H9 (cell line): Measurements from ENCODE around the gene CSRNP3. TPM values are rescaled to one million over a fixed set of nuclear protein-coding genes. Genes with fewer than 3 reads are reported as not detected.

Experiments used
- DNase-seq: peaks from one replicate; pipeline ENCODE4 v3.0.0-alpha.2; 2017
- H2AFZ ChIP-seq: one replicate; pipeline ENCODE4 v1.6.1; 2013; ENCODE audit warnings: mild to moderate bottlenecking, low read length, control low read depth, moderate library complexity
- H2AK5ac ChIP-seq: 2 replicates; pipeline ENCODE4 v1.6.1; 2013; ENCODE audit warnings: low read length, control low read depth, mixed read lengths; ENCODE audit not compliant: insufficient read length
- H2BK120ac ChIP-seq: one replicate; pipeline ENCODE4 v1.6.1; 2013; ENCODE audit warnings: low read depth, mild to moderate bottlenecking, low read length, control low read depth, inconsistent platforms; ENCODE audit not compliant: poor library complexity, severe bottlenecking
- H2BK12ac ChIP-seq: 2 replicates; pipeline ENCODE4 v1.6.1; 2013; ENCODE audit warnings: low read length, control low read depth, mixed read lengths, low read depth; ENCODE audit not compliant: insufficient read length
- H2BK15ac ChIP-seq: 2 replicates; pipeline ENCODE4 v1.6.1; 2013; ENCODE audit warnings: low read depth, low read length, control low read depth
- H2BK20ac ChIP-seq: one replicate; pipeline ENCODE4 v1.6.1; 2013; ENCODE audit warnings: low read depth, mild to moderate bottlenecking, low read length, control low read depth, inconsistent platforms; ENCODE audit not compliant: poor library complexity, severe bottlenecking
- H2BK5ac ChIP-seq: 2 replicates; pipeline ENCODE4 v1.6.1; 2013; ENCODE audit warnings: low read length, control low read depth, mixed read lengths; ENCODE audit not compliant: insufficient read length
- H3K14ac ChIP-seq: 2 replicates; pipeline ENCODE4 v1.6.1; 2013; ENCODE audit warnings: low read length, control low read depth; ENCODE audit not compliant: insufficient read depth
- H3K18ac ChIP-seq: 2 replicates; pipeline ENCODE4 v1.6.1; 2013; ENCODE audit warnings: low read depth, mild to moderate bottlenecking, mixed read lengths, low read length, control low read depth; ENCODE audit not compliant: insufficient read length
- H3K23ac ChIP-seq: 2 replicates; pipeline ENCODE4 v1.6.1; 2013; ENCODE audit warnings: low read length, control low read depth, mixed read lengths, low read depth; ENCODE audit not compliant: insufficient read length
- H3K23me2 ChIP-seq: 2 replicates; pipeline ENCODE4 v1.6.1; 2013; ENCODE audit warnings: low read depth, mild to moderate bottlenecking, mixed read lengths, low read length, control low read depth; ENCODE audit not compliant: insufficient read length, poor library complexity, severe bottlenecking
- H3K27ac ChIP-seq: 2 replicates; pipeline ENCODE4 v1.5.1; 2013; ENCODE audit warnings: low read length, control low read depth, mixed read lengths, low read depth; ENCODE audit not compliant: insufficient read length
- H3K27me3 ChIP-seq: 2 replicates; pipeline ENCODE4 v1.6.1; 2013; ENCODE audit warnings: low read length, control low read depth, inconsistent platforms; ENCODE audit not compliant: insufficient read depth
- H3K4ac ChIP-seq: 2 replicates; pipeline ENCODE4 v1.6.1; 2013; ENCODE audit warnings: low read depth, mild to moderate bottlenecking, control low read depth, inconsistent platforms, low read length, moderate library complexity
- H3K4me1 ChIP-seq: 2 replicates; pipeline ENCODE4 v1.6.1; 2013; ENCODE audit warnings: low read length, control low read depth, inconsistent platforms; ENCODE audit not compliant: insufficient read depth
- H3K4me2 ChIP-seq: 2 replicates; pipeline ENCODE4 v1.6.1; 2013; ENCODE audit warnings: low read length, control low read depth, mixed read lengths; ENCODE audit not compliant: insufficient read length, insufficient read depth
- H3K56ac ChIP-seq: 2 replicates; pipeline ENCODE4 v1.6.1; 2013; ENCODE audit warnings: low read depth, mild to moderate bottlenecking, mixed read lengths, low read length, control low read depth; ENCODE audit not compliant: insufficient read length
- H3K79me1 ChIP-seq: 2 replicates; pipeline ENCODE4 v1.6.1; 2013; ENCODE audit warnings: low read depth, mild to moderate bottlenecking, moderate library complexity, low read length, control low read depth, inconsistent platforms; ENCODE audit not compliant: insufficient read depth, poor library complexity, severe bottlenecking
- H3K79me2 ChIP-seq: 2 replicates; pipeline ENCODE4 v1.6.1; 2013; ENCODE audit warnings: low read length, control low read depth, inconsistent platforms; ENCODE audit not compliant: insufficient read depth
- H3K9ac ChIP-seq: 2 replicates; pipeline ENCODE4 v1.6.1; 2013; ENCODE audit warnings: low read length, control low read depth, mixed read lengths; ENCODE audit not compliant: insufficient read length; ENCODE audit errors: extremely low read depth
- H3K9me3 ChIP-seq: one replicate; pipeline ENCODE4 v1.6.1; 2013; ENCODE audit warnings: low read depth, low read length, inconsistent platforms; ENCODE audit not compliant: control insufficient read depth
- H3T11ph ChIP-seq: one replicate; pipeline ENCODE4 v1.6.1; 2013; ENCODE audit warnings: mild to moderate bottlenecking, low read length, control low read depth, inconsistent platforms
- H4K20me1 ChIP-seq: one replicate; pipeline ENCODE4 v1.6.1; 2013; ENCODE audit not compliant: control insufficient read depth, insufficient read length, insufficient read depth
- H4K5ac ChIP-seq: 2 replicates; pipeline ENCODE4 v1.6.1; 2013; ENCODE audit warnings: low read depth, mild to moderate bottlenecking, mixed read lengths, low read length, control low read depth; ENCODE audit not compliant: insufficient read length
- H4K8ac ChIP-seq: replicated peaks from 2 replicates; pipeline ENCODE4 v1.6.1; 2013; ENCODE audit warnings: low read length, control low read depth, mixed read lengths, low read depth; ENCODE audit not compliant: insufficient read length
- H4K91ac ChIP-seq: 2 replicates; pipeline ENCODE4 v1.6.1; 2013; ENCODE audit warnings: low read depth, mild to moderate bottlenecking, moderate library complexity, mixed read lengths, low read length, control low read depth; ENCODE audit not compliant: insufficient read length
- H3K27ac Mint-ChIP-seq, 3 experiments: 2 replicates in 2 of 3; 3 replicates in 1 of 3; pipeline ENCODE4 v1.8.0; 2020 to 2021; ENCODE audit warnings: mixed read lengths in 3 of 3, mild to moderate bottlenecking in 1 of 3, moderate library complexity in 1 of 3
- H3K27me3 Mint-ChIP-seq: 2 replicates; pipeline ENCODE4 v1.8.0; 2021; ENCODE audit warnings: low read depth, mild to moderate bottlenecking, moderate library complexity, mixed read lengths
- H3K36me3 Mint-ChIP-seq, 3 experiments: 2 replicates in 2 of 3; 3 replicates in 1 of 3; pipeline ENCODE4 v1.8.0; 2020 to 2021; ENCODE audit warnings: low read depth in 3 of 3, mixed read lengths in 3 of 3; ENCODE audit not compliant: insufficient read depth in 1 of 3
- H3K4me1 Mint-ChIP-seq, 2 experiments: 2 replicates each; pipeline ENCODE4 v1.8.0; 2020; ENCODE audit warnings: mixed read lengths in 2 of 2
- H3K4me3 Mint-ChIP-seq, 2 experiments: 2 replicates in 1 of 2; 3 replicates in 1 of 2; pipeline ENCODE4 v1.8.0; 2020 to 2021; ENCODE audit warnings: mild to moderate bottlenecking in 2 of 2, mixed read lengths in 2 of 2, moderate library complexity in 1 of 2
- H3K9me3 Mint-ChIP-seq, 2 experiments: 2 replicates in 1 of 2; 3 replicates in 1 of 2; pipeline ENCODE4 v1.8.0; 2020; ENCODE audit warnings: mild to moderate bottlenecking in 2 of 2, mixed read lengths in 2 of 2, moderate library complexity in 1 of 2
- WGBS: extraction: QIAGEN DNeasy Blood & Tissue Kit; methylation state at CpG from one replicate; pipeline ENCODE4 v1.1.7; 2013; ENCODE audit warnings: missing lambda C conversion rate, low lambda C conversion rate, mixed read lengths; ENCODE audit not compliant: insufficient read length; ENCODE audit errors: extremely low coverage; 5-methylcytosine and 5-hydroxymethylcytosine counted together
- total RNA-seq: library from RNA; stranded (reverse); gene quantifications from 2 replicates; pipeline ENCODE4 v1.2.1, GENCODE V29; 2021
- TF ChIP-seq, protein P1 (sequence below): fragments of 200-600 bp; sonication (generic); conservative IDR thresholded peaks from 3 replicates; pipeline ENCODE4 v1.8.0; 2021; ENCODE audit warnings: antibody characterized with exemption, mild to moderate bottlenecking

The CSRNP3 gene
- total RNA-seq, 1 experiment from 2014 or later, result 3.6 TPM

DNA sequence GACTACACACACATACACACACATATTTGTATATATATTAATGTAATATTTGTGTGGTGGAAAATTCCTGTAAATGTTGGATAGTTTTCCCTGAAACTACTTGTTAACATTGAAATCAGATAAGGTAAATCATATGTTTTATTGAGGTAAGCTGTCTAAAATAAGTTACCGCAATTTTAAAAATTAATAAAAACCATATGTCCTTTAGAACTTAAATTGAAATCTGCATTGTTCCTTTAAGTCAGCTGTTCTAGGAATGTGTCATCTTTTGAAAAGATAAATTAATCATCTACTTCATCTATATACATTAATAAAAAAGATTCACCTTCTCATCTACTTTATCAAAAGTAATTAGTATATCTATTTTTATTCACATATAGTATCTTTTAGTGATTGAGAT lies 102.0 kb downstream of the CSRNP3 start:
- H3T11ph ChIP-seq, result no peak overlapping the region
- no peak overlapping the region for H3K23ac ChIP-seq
- H3K4me1 ChIP-seq, result no peaks in the 10 kb centered on the region; the same call in 1 of the 2 replicates
- Mint-ChIP-seq H3K27ac (no peak overlapping the region), H3K4me3 (no peak overlapping the region), H3K36me3 (no peaks in the 10 kb centered on the region), H3K27me3 (no peaks in the 10 kb centered on the region), H3K9me3 (no peaks in the 10 kb centered on the region), H3K4me1 (peaks cover 18 to 24% of the 10 kb centered on the region in 2 experiments)
- H3K79me1 ChIP-seq, result no peaks in the 10 kb centered on the region
- no peaks in the 10 kb centered on the region for H3K79me2 ChIP-seq
- H3K56ac ChIP-seq, result no peak overlapping the region
- H2BK5ac ChIP-seq, result no peak overlapping the region
- no peak for DNase-seq
- H2BK20ac ChIP-seq, result no peak overlapping the region
- peaks cover 5% of the 10 kb centered on the region for H3K23me2 ChIP-seq
- no peak overlapping the region for H2AFZ ChIP-seq
- H3K18ac ChIP-seq, result no peak overlapping the region
- H4K5ac ChIP-seq, result no peak overlapping the region
- no peak overlapping the region for H3K4ac ChIP-seq
- no peaks in the 10 kb centered on the region for H3K27me3 ChIP-seq
- H4K8ac ChIP-seq, result no peak overlapping the region
- H3K9me3 ChIP-seq, result no peaks in the 10 kb centered on the region
- no peaks in the 10 kb centered on the region for H4K20me1 ChIP-seq
- no peak overlapping the region for H3K27ac ChIP-seq
- H3K9ac ChIP-seq, result no peak overlapping the region
- H2AK5ac ChIP-seq, result no peak overlapping the region
- H3K14ac ChIP-seq, result no peak overlapping the region
- H2BK12ac ChIP-seq, result no peak overlapping the region
- H3K4me2 ChIP-seq, result no peak overlapping the region
- WGBS, result no CpG with 5 or more reads among the region's 1 CpG
- H2BK120ac ChIP-seq, result no peak overlapping the region
- TF ChIP-seq, protein P1, sequence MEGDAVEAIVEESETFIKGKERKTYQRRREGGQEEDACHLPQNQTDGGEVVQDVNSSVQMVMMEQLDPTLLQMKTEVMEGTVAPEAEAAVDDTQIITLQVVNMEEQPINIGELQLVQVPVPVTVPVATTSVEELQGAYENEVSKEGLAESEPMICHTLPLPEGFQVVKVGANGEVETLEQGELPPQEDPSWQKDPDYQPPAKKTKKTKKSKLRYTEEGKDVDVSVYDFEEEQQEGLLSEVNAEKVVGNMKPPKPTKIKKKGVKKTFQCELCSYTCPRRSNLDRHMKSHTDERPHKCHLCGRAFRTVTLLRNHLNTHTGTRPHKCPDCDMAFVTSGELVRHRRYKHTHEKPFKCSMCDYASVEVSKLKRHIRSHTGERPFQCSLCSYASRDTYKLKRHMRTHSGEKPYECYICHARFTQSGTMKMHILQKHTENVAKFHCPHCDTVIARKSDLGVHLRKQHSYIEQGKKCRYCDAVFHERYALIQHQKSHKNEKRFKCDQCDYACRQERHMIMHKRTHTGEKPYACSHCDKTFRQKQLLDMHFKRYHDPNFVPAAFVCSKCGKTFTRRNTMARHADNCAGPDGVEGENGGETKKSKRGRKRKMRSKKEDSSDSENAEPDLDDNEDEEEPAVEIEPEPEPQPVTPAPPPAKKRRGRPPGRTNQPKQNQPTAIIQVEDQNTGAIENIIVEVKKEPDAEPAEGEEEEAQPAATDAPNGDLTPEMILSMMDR, result no peak
- H2BK15ac ChIP-seq, result no peak overlapping the region
- no peak overlapping the region for H4K91ac ChIP-seq
